GM19467 (cell line): ENCODE measurements around the gene SHANK1.

Experiments
- ATAC-seq: cut with Tn5 transposase; IDR thresholded peaks from one replicate; pipeline ENCODE4 v1.9.1; 2021; ENCODE audit warnings: mild to moderate bottlenecking, moderate library complexity; ENCODE audit not compliant: unreplicated experiment

The SHANK1 gene

GRCh38 chr19:50693064-50693975 is 26.3 kb downstream of the SHANK1 start:
- no peak for ATAC-seq

- no peak for ATAC-seq
Observed at GRCh38 chr19:50690439-50690838, 29.2 kb downstream of the SHANK1 start.

- no peak for ATAC-seq
Observed at GRCh38 chr19:50688766-50689165, 30.8 kb downstream of the SHANK1 start.

- ATAC-seq = no peak
Observed at GRCh38 chr19:50686310-50687032, 33.1 kb downstream of the SHANK1 start.

GRCh38 chr19:50679177-50680125 is 40.2 kb downstream of the SHANK1 start:
- ATAC-seq = peak; percentile 67

DNA sequence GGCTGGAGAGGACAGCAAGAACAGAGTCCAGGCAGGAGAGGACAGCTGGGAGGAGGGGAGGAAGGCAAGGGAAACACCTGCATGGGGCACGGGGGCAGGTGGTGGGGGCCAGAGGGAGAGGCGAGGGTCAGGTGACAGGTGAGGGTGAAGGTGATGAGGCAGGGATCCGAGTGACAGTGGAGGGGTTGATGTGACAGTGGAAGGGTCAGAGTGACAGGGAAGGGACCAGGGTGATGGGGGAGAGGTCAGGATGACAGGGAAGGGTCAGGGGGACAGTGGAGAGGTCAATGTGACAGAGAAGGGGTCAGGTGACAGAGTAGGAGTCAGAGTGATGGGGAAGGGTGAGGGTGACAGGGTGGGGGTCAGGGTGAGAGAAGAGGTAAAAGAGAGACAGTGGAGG is 41.3 kb downstream of the SHANK1 start:
- ATAC-seq = no peak

DNA sequence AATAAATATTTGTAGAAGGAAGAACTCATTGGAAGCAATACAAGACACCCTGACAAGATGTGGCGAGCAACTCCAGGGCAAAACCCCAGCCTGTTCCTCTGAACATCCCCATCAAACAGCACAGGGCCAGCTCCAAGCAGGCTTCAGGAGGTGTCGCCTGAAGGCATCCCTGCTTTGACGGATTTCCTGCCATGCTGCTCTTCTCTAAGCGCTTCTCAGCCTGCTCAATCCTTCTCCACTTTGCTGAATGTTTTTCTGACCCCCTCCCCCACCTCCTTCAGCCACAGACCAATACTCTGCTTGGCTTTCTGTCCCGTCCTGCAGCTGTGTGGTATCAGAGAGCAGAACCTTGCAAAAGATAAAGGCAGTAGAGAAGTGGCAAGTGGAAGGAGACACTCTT is 42.0 kb downstream of the SHANK1 start:
- no peak for ATAC-seq

- no peak for ATAC-seq
Observed at GRCh38 chr19:50676625-50677197, 42.9 kb downstream of the SHANK1 start.

DNA sequence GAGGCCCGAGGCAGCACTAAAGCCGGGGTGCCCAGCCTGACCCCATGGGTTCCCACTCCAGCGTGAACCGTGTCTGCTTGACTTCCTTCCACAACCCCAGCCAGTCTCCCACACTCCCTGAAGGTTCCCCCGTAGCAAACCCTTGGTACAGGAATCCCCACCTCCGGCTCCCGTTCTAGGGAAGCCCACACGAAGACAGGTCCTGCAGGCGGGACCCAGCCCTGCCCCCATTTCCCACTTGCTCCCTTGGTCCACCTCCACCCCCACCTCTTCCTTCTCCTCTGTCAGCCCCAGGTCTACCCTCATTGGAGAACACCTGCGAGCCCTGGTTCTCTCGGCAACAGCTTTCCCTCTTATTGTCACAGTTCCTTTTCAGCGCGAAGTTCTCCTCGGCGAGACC is 46.5 kb downstream of the SHANK1 start:
- ATAC-seq = no peak

DNA sequence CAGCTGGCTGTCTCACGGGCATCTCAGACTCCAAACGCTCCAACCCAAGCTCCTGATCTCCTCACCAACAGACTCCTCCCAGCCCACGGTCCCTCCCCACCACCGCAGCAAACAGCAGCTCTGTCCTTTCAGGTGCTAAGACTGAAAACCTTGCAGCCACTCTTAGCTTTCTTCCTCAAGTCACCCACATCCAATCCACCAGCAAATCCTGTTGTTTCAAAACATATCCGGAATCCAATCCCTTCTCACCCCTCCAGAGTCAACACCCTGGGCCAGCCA is 49.6 kb downstream of the SHANK1 start:
- no peak for ATAC-seq

DNA sequence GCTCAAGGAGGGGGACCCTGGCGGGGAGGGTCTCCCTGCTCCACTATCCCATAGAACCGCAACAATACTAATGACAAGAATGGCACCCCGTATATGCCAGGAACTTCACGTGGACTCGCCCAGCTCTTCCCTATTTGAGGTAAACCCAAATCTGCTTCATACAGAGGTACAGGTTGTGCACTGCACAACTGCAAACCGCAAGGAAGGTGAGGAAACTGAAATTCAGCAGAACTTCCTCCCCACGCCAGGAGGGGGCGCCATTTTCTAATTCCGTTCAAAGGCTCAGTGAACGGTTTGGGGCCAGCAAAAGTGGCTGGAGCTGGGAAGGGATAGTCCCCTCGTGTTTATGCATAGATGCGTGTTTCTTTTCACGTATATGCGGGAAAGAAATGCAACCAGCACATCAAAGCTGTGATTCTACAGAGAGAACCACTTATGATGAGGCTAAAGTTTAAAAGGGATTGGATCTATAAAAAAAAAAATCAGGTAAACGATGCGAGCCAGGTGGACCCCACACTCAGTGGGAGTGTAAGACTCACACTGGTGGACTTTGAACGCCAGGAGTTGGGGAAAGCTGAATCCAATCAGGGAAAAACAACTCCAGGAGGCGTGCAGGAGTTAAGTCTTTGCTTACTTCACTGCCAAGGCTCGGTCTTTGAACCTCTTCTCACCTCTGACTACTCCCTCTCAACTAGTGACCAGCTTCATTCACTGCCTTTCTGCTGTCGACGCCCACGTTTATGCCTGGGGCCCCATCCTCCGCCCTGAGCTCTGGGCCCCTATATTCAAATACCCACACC is 50.1 kb downstream of the SHANK1 start:
- no peak for ATAC-seq

DNA sequence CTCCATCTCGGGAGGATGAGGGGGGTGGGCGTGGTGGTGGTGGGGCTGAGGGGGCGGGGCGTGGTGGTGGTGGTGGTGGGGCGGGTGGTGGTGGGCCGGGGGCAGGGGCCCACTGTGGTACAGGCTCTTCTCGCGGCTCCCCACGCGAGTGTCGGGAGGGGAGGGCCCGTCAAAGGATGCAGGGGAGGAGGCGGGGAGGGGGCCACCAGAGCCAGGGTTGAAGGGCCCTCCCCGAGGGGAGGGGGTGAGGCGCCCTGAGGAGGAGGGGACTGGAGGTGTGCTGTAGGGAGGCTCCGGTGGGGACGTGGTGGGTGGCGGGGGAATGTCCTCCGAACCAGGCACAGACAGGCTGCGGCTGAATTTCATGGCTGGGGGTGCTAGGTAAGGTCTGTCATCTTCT is 50.7 kb downstream of the SHANK1 start:
- ATAC-seq = no peak

DNA sequence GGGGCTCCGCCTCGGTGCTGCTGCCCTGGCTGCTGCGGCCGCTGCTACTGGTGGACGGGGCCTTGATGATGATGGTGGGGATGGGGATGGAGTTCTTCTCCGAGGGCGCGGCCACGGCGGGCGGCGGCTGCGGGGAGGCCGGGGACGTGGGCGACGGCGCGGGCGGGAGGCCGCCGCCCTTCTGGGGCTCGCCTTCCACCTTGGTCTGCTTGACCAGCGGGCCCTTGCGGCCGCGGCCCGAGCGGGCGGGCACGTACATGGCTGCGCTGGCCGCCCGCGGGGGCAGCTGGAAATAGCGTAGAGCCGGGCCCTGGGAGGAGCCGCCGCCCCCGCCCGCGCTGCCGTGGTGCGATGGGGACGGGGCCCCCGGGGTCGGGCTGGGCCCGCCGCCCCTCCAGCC is 51.2 kb downstream of the SHANK1 start:
- no peak for ATAC-seq

DNA sequence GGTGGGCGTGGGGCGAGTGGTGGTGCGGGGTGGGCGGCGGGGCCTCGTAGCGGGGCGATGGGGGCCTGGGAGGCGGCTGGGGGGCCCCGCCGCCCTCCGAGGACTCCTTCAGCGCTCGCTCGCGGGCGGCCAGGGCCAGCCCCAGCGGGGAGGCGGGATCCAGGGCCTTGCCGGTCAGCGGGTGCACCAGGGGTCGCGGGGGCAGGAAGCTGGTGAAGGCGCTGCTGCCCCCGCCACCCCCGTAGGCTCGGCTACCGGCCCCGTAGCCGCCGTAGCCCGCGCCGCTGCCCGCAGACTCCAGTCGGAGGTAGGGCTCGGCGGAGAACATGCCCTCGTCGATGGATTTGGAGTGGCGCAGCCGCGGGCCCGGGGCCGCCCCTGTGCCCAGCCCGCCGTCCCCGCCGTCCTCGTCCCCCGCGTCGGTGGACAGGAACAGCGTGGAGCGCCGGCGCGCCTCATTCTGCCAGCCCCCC is 51.8 kb downstream of the SHANK1 start:
- no peak for ATAC-seq

DNA sequence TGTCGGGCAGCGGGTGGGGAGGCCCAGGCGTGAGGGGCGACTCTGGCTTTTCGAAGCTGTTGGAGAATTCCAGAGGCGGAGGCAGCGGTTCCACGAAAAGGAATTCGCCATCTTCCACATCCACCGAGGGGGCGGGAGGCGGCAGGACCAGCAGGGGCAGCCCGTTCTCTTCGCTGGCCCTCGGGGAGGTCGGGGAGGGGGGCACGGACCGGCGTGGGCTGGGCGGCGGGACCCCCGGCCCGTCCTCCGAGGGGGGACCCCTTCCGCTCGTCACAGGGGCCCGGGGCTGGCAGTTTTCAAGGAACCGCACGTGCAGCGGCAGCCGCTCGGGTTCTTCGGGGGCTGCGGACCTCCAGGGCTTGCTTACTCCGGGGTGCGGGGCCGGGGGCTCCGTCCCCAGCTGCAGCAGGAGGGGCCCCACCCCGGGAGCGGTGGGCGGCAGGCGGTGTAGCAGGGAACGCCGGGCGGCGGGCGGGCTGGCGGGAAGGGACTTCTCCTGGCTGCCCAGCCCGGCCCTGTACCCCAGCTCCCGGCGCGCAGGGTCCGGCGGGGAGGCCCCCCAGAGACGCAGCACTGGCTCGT is 52.3 kb downstream of the SHANK1 start:
- ATAC-seq = no peak

- no peak for ATAC-seq
Observed at GRCh38 chr19:50666346-50667176, 53.0 kb downstream of the SHANK1 start.

GRCh38 chr19:50664204-50664603 is 55.4 kb downstream of the SHANK1 start:
- no peak for ATAC-seq

- no peak for ATAC-seq
Observed at GRCh38 chr19:50663482-50663790, 56.2 kb downstream of the SHANK1 start.
